Choroid plexus epithelial cell (primary cell): Measurements from ENCODE around the gene PRLR.

Source experiments
- DNase-seq: peaks from one replicate; pipeline ENCODE4 v3.0.0-alpha.2; 2010; ENCODE audit warnings: low read depth
- H3K4me3 ChIP-seq: 2 replicates; pipeline ENCODE4 v1.5.1; 2011; ENCODE audit warnings: low read depth, mild to moderate bottlenecking, control low read depth, low read length, moderate library complexity
- TF ChIP-seq, protein P1 (sequence below): conservative IDR thresholded peaks from 2 replicates; pipeline ENCODE4 v1.5.1; 2011; ENCODE audit warnings: low read depth, mild to moderate bottlenecking, control low read depth, inconsistent platforms, low read length, moderate library complexity

The PRLR gene

DNA sequence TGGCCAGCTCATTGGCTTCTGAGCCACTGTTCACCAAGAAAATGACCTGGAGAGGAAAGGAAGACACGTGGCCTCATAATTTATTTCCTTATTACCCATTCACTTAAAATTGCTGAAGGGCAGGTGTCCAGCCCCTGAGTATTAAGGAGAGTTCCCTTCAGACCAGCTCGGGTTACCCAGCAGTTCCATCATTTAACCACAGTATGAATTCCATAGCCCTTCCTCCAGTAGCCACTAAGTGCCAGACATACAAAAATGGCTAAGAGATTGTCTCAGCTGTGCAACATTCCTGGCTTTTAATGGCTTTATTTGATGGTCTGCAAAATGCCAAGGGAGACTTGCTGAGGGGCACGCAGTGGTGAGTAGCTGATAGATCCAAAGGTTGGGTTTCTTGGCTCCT, 195.0 kb downstream of the PRLR start:
- TF ChIP-seq, protein P1, sequence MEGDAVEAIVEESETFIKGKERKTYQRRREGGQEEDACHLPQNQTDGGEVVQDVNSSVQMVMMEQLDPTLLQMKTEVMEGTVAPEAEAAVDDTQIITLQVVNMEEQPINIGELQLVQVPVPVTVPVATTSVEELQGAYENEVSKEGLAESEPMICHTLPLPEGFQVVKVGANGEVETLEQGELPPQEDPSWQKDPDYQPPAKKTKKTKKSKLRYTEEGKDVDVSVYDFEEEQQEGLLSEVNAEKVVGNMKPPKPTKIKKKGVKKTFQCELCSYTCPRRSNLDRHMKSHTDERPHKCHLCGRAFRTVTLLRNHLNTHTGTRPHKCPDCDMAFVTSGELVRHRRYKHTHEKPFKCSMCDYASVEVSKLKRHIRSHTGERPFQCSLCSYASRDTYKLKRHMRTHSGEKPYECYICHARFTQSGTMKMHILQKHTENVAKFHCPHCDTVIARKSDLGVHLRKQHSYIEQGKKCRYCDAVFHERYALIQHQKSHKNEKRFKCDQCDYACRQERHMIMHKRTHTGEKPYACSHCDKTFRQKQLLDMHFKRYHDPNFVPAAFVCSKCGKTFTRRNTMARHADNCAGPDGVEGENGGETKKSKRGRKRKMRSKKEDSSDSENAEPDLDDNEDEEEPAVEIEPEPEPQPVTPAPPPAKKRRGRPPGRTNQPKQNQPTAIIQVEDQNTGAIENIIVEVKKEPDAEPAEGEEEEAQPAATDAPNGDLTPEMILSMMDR = no peak
- H3K4me3 ChIP-seq = no peak overlapping the region
- no peak for DNase-seq

DNA sequence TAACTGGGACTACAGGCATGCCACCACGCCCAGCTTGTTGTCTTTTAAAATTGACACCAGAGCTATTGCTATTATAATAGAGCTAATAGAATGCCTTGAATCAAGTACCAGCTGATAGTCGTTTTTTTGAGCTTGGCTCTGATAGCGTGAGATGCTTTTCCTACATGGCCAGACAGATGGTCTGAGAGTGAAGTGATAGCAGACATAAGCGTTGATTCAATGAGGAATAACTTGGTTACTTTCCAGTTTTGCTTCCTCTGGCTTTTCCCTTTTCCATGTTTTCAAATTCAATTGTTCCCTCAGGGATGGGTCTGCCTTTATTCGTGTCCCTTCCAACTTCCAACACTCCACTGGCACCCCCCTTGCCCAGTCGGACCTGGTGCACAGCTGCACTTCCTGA, 197.9 kb downstream of the PRLR start:
- TF ChIP-seq, protein P1 = no peak
- no peak for DNase-seq
- H3K4me3 ChIP-seq = no peak overlapping the region

DNA sequence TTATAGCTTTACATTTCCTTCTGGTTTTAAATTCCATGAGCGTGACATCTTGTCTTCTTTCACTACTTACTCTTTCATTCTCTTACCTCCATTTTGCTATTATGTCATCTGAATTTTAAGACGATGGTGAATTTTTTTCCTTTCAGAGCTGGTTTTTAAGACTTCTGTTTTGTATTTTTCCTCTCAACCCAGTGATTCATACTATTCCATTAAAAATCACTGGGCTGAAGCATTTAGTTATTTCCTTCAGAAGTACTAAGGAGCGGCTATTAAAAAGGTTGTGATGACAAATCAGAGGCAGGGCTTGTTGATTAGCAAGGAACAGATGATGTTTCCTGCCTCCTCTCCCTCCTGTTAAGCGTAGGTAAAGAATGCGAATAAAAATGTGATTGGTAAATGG, 199.0 kb downstream of the PRLR start:
- TF ChIP-seq, protein P1 = no peak
- no peak overlapping the region for H3K4me3 ChIP-seq
- peak; percentile 58 for DNase-seq

DNA sequence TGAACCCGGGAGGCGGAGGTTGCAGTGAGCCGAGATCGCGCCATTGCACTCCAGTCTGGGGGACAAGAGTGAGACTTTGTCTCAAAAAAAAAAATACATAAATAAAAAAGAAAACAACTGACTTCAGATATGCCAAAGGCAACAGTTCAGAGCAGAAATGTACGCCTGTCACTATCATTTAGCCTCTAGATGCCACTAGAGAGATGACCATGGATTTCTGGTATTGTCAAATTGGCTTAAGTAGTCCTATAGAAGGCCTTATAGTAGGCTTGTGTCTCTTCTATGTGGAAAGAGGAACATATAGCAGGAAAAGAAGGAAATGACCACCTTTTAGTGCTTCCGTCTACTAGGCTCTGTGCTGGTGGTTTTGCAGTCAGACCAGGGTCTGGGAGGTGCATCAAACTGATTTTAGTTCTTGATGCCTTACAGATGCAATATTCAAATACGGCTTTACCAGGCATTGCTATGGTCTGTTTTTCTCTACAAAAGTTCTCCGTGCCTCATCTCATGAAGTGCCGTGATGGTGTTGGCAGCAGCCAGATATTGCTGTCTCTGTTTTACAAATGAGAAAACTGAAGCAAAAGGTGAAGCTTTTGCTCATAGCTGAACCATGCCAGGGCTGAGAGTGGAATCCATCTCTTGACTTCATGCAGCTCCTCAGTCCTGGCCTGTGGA, 199.7 kb downstream of the PRLR start:
- TF ChIP-seq, protein P1 = no peak
- H3K4me3 ChIP-seq = no peak overlapping the region
- no peak for DNase-seq

DNA sequence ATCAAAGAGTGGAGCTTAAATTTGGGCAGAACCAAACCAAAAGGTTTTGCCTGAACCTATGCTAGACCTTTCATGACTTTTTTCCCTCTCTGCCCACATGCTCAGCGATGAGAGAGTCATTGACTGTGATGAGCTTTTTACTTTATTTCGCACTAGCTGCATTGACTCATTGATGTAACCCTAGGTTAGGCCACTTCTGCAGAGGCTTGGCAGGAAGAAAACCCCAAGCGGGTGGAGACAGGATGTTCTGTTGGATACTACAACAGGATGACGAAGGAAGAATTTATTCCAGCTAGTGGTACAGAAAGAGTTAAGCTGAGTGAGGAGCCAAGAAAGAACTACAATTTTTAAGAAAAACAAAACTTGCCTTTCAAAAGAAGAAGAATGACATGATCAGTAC, 201.0 kb downstream of the PRLR start:
- DNase-seq = peak; percentile 88
- no peak overlapping the region for H3K4me3 ChIP-seq
- TF ChIP-seq, protein P1 = no peak

DNA sequence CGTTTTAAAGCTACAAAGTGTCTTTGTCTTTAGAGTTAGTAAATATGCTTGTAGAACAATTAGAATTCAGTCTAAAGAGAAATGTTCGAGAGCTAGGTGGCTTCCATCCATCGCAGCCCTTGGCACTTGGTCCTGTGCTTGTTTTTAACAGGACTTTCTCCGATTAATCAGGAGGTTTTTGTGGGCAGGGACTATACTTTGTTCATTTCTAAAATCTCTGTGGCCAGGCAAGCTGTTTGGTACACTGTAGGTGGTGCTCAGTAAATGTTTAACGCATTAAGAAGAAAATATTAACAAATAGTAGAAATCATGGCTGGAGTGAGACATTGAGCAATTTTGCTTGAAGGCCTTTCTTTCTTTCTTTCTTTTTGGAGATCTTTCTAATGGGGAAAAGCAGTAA, 203.3 kb downstream of the PRLR start:
- TF ChIP-seq, protein P1 = no peak
- H3K4me3 ChIP-seq = no peak overlapping the region
- no peak for DNase-seq

DNA sequence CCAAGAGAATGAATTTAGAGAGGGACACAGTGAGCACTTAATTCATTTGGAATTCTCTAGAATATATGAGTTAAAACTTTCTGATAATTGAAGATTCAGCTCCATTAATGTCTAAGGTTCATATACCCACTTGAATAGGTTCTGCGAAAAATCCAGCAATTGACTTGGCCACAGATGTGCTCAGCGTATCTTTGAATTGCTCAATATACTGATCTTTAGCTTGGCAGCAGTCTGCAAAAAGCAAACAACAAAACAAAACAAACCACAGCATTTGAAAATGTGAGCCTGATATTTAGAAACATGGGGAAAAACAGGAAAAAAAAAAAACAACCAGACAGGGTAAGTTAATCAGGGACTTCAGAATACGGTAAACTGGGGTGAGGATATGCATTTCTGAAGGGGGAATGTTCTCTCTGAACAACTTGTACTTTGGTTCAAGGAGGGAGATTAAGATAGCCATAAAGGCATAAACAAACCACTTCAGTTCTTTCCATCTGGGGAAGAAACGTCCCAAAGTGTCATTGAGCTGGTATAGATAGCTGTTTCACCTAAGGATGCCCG, 203.9 kb downstream of the PRLR start:
- DNase-seq = peak; percentile 44
- TF ChIP-seq, protein P1 = no peak

More for the DNA sequence above, 203.9 kb downstream of the PRLR start:
- H3K4me3 ChIP-seq = no peak overlapping the region
